MM.1S (cell line): Measurements from ENCODE around the gene UGT1A4.

Experiments used
- DNase-seq: peaks from one replicate; pipeline ENCODE4 v3.0.0-alpha.2; 2015
- H2AFZ ChIP-seq: fragments of 300-600 bp; sonication (generic); 2 replicates; pipeline ENCODE4 v1.6.0; 2016; ENCODE audit warnings: antibody characterized with exemption, low read length
- H3F3A ChIP-seq: fragments of 300-600 bp; sonication (generic); 2 replicates; pipeline ENCODE4 v1.6.1; 2016; ENCODE audit warnings: mild to moderate bottlenecking, antibody characterized with exemption, low read length, moderate library complexity, mixed read lengths; ENCODE audit not compliant: insufficient read depth
- H3K27ac ChIP-seq: fragments of 300-600 bp; sonication (generic); 2 replicates; pipeline ENCODE4 v1.5.1; 2016; ENCODE audit warnings: mild to moderate bottlenecking, low read length
- H3K27me3 ChIP-seq: fragments of 300-600 bp; sonication (generic); replicated peaks from 2 replicates; pipeline ENCODE4 v1.6.0; 2016; ENCODE audit warnings: low read length; ENCODE audit not compliant: insufficient read depth
- H3K36me3 ChIP-seq: fragments of 300-600 bp; sonication (generic); replicated peaks from 2 replicates; pipeline ENCODE4 v1.6.1; 2016; ENCODE audit warnings: mild to moderate bottlenecking, low read length, mixed read lengths; ENCODE audit not compliant: insufficient read depth
- H3K4me1 ChIP-seq: fragments of 300-600 bp; sonication (generic); 2 replicates; pipeline ENCODE4 v1.6.1; 2016; ENCODE audit warnings: low read length, mixed read lengths
- H3K4me2 ChIP-seq: fragments of 300-600 bp; sonication (generic); 2 replicates; pipeline ENCODE4 v1.6.0; 2016; ENCODE audit warnings: low read depth, low read length
- H3K4me3 ChIP-seq: fragments of 300-600 bp; sonication (generic); 2 replicates; pipeline ENCODE4 v1.5.1; 2016; ENCODE audit warnings: low read length, mixed read lengths
- H3K79me2 ChIP-seq: fragments of 300-600 bp; sonication (generic); 2 replicates; pipeline ENCODE4 v1.6.1; 2016; ENCODE audit warnings: mixed run types, low read length, mixed read lengths
- H3K9ac ChIP-seq: fragments of 300-600 bp; sonication (generic); 2 replicates; pipeline ENCODE4 v1.6.1; 2016; ENCODE audit warnings: low read length, mixed read lengths
- H3K9me2 ChIP-seq: fragments of 300-600 bp; sonication (generic); replicated peaks from 2 replicates; pipeline ENCODE4 v1.6.1; 2016; ENCODE audit warnings: mild to moderate bottlenecking, low read length, mixed read lengths; ENCODE audit not compliant: insufficient read depth
- H3K9me3 ChIP-seq: fragments of 300-600 bp; sonication (generic); replicated peaks from 2 replicates; pipeline ENCODE4 v1.6.1; 2016; ENCODE audit warnings: mild to moderate bottlenecking, low read length, mixed read lengths; ENCODE audit not compliant: insufficient read depth
- H4K20me1 ChIP-seq: fragments of 300-600 bp; sonication (generic); 2 replicates; pipeline ENCODE4 v1.6.1; 2016; ENCODE audit warnings: mild to moderate bottlenecking, low read length, moderate library complexity, mixed read lengths; ENCODE audit not compliant: insufficient read depth
- CTCF ChIP-seq: fragments of 300-600 bp; sonication (generic); IDR thresholded peaks from 2 replicates; pipeline ENCODE4 v1.5.1; 2016; ENCODE audit warnings: antibody characterized with exemption, low read length, mixed read lengths
- EZH2 ChIP-seq: fragments of 300-600 bp; sonication (generic); optimal IDR thresholded peaks from 2 replicates; pipeline ENCODE3; 2017; ENCODE audit warnings: low read depth, mild to moderate bottlenecking, antibody characterized with exemption, low read length, mixed read lengths
- EZH2phosphoT487 ChIP-seq: fragments of 300-600 bp; sonication (generic); IDR thresholded peaks from 2 replicates; pipeline ENCODE4 v1.6.1; 2018; ENCODE audit warnings: antibody characterized with exemption, low read length

UGT1A4 gene

GRCh38 chr2:233815861-233816260 lies 97.3 kb downstream of the UGT1A4 start:
- DNase-seq = no peak
- Histone ChIP-seq H3K36me3 (no peaks in the 10 kb centered on the region), H3K9me3 (no peaks in the 10 kb centered on the region), H3K4me2 (no peak overlapping the region), H3F3A (no peaks in the 10 kb centered on the region), H3K9ac (no peak overlapping the region), H3K79me2 (no peaks in the 10 kb centered on the region), H3K4me1 (no peaks in the 10 kb centered on the region), H3K9me2 (no peaks in the 10 kb centered on the region), H3K27ac (no peak overlapping the region), H2AFZ (no peak overlapping the region), H4K20me1 (no peaks in the 10 kb centered on the region), H3K4me3 (no peak overlapping the region), H3K27me3 (no peaks in the 10 kb centered on the region)
- TF ChIP-seq EZH2phosphoT487 = no peak
- no peak for TF ChIP-seq EZH2
- TF ChIP-seq CTCF = no peak

GRCh38 chr2:233816334-233816733 lies 97.8 kb downstream of the UGT1A4 start:
- H3K9me2 ChIP-seq = no peaks in the 10 kb centered on the region
- H3K4me3 ChIP-seq = no peak overlapping the region
- TF ChIP-seq EZH2phosphoT487 (no peak), CTCF (no peak), EZH2 (no peak)
- no peak overlapping the region for H3K9ac ChIP-seq
- H3K4me2 ChIP-seq = no peak overlapping the region
- no peak overlapping the region for H2AFZ ChIP-seq
- H3K27me3 ChIP-seq = no peaks in the 10 kb centered on the region
- DNase-seq = no peak
- H3K36me3 ChIP-seq = no peaks in the 10 kb centered on the region
- no peaks in the 10 kb centered on the region for H3K79me2 ChIP-seq
- H3K27ac ChIP-seq = no peak overlapping the region
- no peaks in the 10 kb centered on the region for H3F3A ChIP-seq
- H3K9me3 ChIP-seq = no peaks in the 10 kb centered on the region
- no peaks in the 10 kb centered on the region for H3K4me1 ChIP-seq
- H4K20me1 ChIP-seq = no peaks in the 10 kb centered on the region

- Histone ChIP-seq H3K4me3 (no peak overlapping the region), H3K9ac (no peak overlapping the region), H4K20me1 (no peaks in the 10 kb centered on the region), H3K4me1 (no peaks in the 10 kb centered on the region), H3K9me2 (no peaks in the 10 kb centered on the region), H3F3A (no peaks in the 10 kb centered on the region), H3K27me3 (no peaks in the 10 kb centered on the region), H3K9me3 (no peaks in the 10 kb centered on the region), H3K79me2 (no peaks in the 10 kb centered on the region), H2AFZ (no peak overlapping the region), H3K4me2 (no peak overlapping the region), H3K27ac (no peak overlapping the region), H3K36me3 (no peaks in the 10 kb centered on the region)
- no peak for DNase-seq
- TF ChIP-seq CTCF = no peak
- TF ChIP-seq EZH2 = no peak
- TF ChIP-seq EZH2phosphoT487 = no peak
Observed at GRCh38 chr2:233816771-233817170, 98.2 kb downstream of the UGT1A4 start.
